ENCODE measurements around the gene GALNT11.
A peak's percentile ranks its signal among the peaks of the same experiment; 100 is the strongest.

GALNT11 gene

GRCh38 chr7:152140067-152140466 is 114.6 kb downstream of the GALNT11 start:
- no peak for DNase-seq (ENCODE audit: low read depth)
- TF ChIP-seq CTCF (IDR thresholded peaks at IDR 0.05; ENCODE audit: control insufficient read depth, extremely low read depth, insufficient read depth), result no peak
- H3K4me3 ChIP-seq (ENCODE audit: low read depth, low read length), result no peak overlapping the region

- TF ChIP-seq CTCF (IDR thresholded peaks at IDR 0.05; ENCODE audit: control insufficient read depth, extremely low read depth, insufficient read depth), result no peak
- no peak for DNase-seq (ENCODE audit: low read depth)
- H3K4me3 ChIP-seq (ENCODE audit: low read depth, low read length), result no peak overlapping the region
Observed at GRCh38 chr7:152140560-152140959, 115.1 kb downstream of the GALNT11 start.

GRCh38 chr7:152142976-152143595 is 117.6 kb downstream of the GALNT11 start:
- TF ChIP-seq CTCF (IDR thresholded peaks at IDR 0.05; ENCODE audit: control insufficient read depth, extremely low read depth, insufficient read depth), result no peak
- no peak for DNase-seq (ENCODE audit: low read depth)
- H3K4me3 ChIP-seq (ENCODE audit: low read depth, low read length), result no peak overlapping the region

- no peak overlapping the region for H3K4me3 ChIP-seq (ENCODE audit: low read depth, low read length)
- TF ChIP-seq CTCF (IDR thresholded peaks at IDR 0.05; ENCODE audit: control insufficient read depth, extremely low read depth, insufficient read depth), result no peak
- DNase-seq (ENCODE audit: low read depth), result no peak
Observed at GRCh38 chr7:152144557-152145245, 119.2 kb downstream of the GALNT11 start.

GRCh38 chr7:152145853-152146466 is 120.5 kb downstream of the GALNT11 start:
- H3K4me3 ChIP-seq (ENCODE audit: low read depth, low read length), result no peak overlapping the region
- DNase-seq (ENCODE audit: low read depth), result peak; percentile 32
- TF ChIP-seq CTCF (IDR thresholded peaks at IDR 0.05; ENCODE audit: control insufficient read depth, extremely low read depth, insufficient read depth), result peak; percentile 83

GRCh38 chr7:152148706-152149105 is 123.2 kb downstream of the GALNT11 start:
- DNase-seq (ENCODE audit: low read depth), result no peak
- no peak overlapping the region for H3K4me3 ChIP-seq (ENCODE audit: low read depth, low read length)
- TF ChIP-seq CTCF (IDR thresholded peaks at IDR 0.05; ENCODE audit: control insufficient read depth, extremely low read depth, insufficient read depth), result no peak

Measured in LNCaP clone FGC (cell line).